Peyer's patch (tissue), 4 donors: ENCODE results near the gene RHBG. TPM values are rescaled to one million over a fixed set of nuclear protein-coding genes. Genes with fewer than 3 reads are reported as not detected.

Experiments
- DNase-seq, 3 donors: peaks; one replicate each; pipeline ENCODE4 v3.0.0-alpha.2; 2017 to 2019
- H3K27ac ChIP-seq, 4 donors: fragments of 200-600 bp; sonication (generic); one replicate each; pipeline ENCODE4 v1.5.1; 2016 to 2019
- H3K27me3 ChIP-seq, 2 donors: fragments of 200-600 bp; sonication (generic); one replicate each; pipeline ENCODE4 v1.5.1; 2019
- H3K36me3 ChIP-seq, 3 donors: fragments of 200-600 bp; sonication (generic); one replicate each; pipeline ENCODE4 v1.5.1; 2016 to 2019
- H3K4me1 ChIP-seq, 4 donors: fragments of 200-600 bp; sonication (generic); one replicate each; pipeline ENCODE4 v1.5.1; 2016 to 2019
- H3K4me3 ChIP-seq, 4 donors: fragments of 200-600 bp; sonication (generic); 1 replicate in 3 of 4; 2 replicates in 1 of 4; pipeline ENCODE4 v1.5.1; 2016 to 2019; ENCODE audit warnings: mild to moderate bottlenecking in 1 of 4
- H3K9me3 ChIP-seq, 4 donors: fragments of 200-600 bp; sonication (generic); one replicate each; pipeline ENCODE4 v1.5.1; 2016 to 2019; ENCODE audit warnings: mild to moderate bottlenecking in 1 of 4
- POLR2A ChIP-seq, 2 donors: fragments of 450-650 bp; IDR thresholded peaks; one replicate each; pipeline ENCODE4 v1.5.1; 2017; ENCODE audit warnings: antibody characterized with exemption in 2 of 2, mild to moderate bottlenecking in 2 of 2, moderate library complexity in 2 of 2
- total RNA-seq, 4 donors: library from RNA; depleted of rRNA; stranded (reverse); fragments of >200 nt; gene quantifications; one replicate each; pipeline ENCODE4 v1.1.0, GENCODE V29; 2016
- TF ChIP-seq, protein P1 (sequence below), 6 experiments: fragments of 450-650 bp in 4 of 6; fragments of 200-600 bp in 2 of 6; sonication (generic) in 1 of 6; IDR thresholded peaks; one replicate each; pipeline ENCODE4 v1.5.1; 2017 to 2019; ENCODE audit warnings: antibody characterized with exemption in 6 of 6, mild to moderate bottlenecking in 3 of 6, moderate library complexity in 1 of 6

RHBG gene
- total RNA-seq, 4 donors from 2014 or later = 3.1 TPM; not detected in 3

GRCh38 chr1:156412653-156413321, 43.8 kb downstream of the RHBG start:
- TF ChIP-seq, protein P1, sequence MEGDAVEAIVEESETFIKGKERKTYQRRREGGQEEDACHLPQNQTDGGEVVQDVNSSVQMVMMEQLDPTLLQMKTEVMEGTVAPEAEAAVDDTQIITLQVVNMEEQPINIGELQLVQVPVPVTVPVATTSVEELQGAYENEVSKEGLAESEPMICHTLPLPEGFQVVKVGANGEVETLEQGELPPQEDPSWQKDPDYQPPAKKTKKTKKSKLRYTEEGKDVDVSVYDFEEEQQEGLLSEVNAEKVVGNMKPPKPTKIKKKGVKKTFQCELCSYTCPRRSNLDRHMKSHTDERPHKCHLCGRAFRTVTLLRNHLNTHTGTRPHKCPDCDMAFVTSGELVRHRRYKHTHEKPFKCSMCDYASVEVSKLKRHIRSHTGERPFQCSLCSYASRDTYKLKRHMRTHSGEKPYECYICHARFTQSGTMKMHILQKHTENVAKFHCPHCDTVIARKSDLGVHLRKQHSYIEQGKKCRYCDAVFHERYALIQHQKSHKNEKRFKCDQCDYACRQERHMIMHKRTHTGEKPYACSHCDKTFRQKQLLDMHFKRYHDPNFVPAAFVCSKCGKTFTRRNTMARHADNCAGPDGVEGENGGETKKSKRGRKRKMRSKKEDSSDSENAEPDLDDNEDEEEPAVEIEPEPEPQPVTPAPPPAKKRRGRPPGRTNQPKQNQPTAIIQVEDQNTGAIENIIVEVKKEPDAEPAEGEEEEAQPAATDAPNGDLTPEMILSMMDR (IDR thresholded peaks at IDR 0.05) = no peak
- TF ChIP-seq POLR2A (IDR thresholded peaks at IDR 0.05) = no peak
- Histone ChIP-seq H3K4me1 (no peaks in the 10 kb centered on the region), H3K4me3 (no peak overlapping the region), H3K27ac (no peak overlapping the region), H3K36me3 (no peaks in the 10 kb centered on the region), H3K27me3 (no peaks in the 10 kb centered on the region), H3K9me3 (no peaks in the 10 kb centered on the region)
- DNase-seq = peak in 1 of 3 donors; percentile 19

DNA sequence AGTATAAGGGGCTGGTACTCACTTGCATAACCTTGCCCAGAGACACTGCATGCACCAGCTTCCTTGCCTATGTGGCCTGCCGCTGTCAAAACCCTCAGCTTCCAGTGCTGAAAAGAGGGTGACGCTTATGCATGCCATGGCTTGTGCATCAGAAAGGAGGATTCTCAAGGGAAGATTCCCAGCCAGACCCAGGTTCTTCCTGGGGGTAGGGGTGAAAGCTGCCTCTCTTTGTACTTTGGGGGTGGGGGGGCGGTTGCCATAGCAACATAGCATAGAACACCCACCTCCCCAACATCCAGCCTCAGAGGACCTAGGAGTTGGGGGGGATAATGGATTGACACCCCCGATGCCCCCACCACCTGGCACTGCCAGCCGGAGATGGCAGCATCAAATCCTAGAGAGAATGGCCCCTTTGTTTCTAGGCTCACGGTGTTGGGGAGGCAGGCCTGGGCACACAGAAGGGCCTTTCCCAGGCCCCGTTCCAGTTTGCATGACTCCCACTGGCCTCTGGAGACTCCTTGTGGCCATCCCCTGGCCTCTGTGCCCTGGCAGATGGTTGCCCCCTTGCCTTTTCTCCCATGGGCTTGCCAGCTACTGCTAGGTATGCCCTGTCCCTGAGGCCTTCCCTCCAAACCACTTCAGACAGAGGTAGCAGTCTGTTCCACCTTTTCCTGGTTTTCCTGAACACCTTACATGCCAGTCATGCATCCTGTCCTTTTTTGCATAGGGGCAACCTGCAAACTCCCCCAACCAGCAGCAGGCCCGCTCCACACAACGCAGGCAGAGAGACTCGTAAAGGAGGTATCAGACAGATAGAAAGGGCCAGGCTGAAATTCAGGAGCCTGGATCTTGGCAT, 44.6 kb downstream of the RHBG start:
- Histone ChIP-seq H3K4me1 (no peaks in the 10 kb centered on the region), H3K9me3 (no peaks in the 10 kb centered on the region), H3K36me3 (no peaks in the 10 kb centered on the region), H3K27me3 (no peaks in the 10 kb centered on the region), H3K4me3 (no peak overlapping the region), H3K27ac (no peak overlapping the region)
- peak in 1 of 3 donors; percentile 32 for DNase-seq
- no peak for TF ChIP-seq POLR2A (IDR thresholded peaks at IDR 0.05)
- TF ChIP-seq, protein P1 (IDR thresholded peaks at IDR 0.05) = no peak

DNA sequence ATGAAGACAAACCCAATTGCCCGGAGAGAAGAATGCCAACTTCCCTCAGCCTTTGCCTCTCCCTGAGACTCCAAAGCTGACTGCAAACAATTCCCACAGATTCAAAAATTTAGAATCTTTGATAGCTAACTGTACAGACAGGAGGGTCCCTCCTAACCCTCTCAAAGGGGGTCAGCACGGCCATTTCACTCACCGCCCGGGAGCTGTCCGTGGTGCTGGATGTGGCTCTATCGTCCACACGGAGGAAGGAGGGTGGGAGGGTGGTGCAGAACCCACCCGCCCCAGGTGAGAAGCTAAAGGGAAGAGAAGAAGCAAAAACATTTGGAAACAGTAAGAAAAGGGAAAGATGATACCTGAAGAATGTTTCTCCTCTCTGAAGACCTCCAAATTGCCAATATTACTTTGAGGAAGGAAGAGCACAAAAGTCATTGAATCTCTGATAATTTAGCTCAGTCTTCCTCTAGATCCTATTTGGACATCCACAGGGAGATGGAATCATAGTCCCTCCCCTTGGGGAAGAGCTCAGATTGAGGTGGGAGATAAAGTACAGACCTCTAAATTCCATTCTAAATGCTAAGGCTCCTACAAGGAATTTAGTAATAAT, 45.6 kb downstream of the RHBG start:
- Histone ChIP-seq H3K27me3 (peaks cover 0 to 5% of the 10 kb centered on the region in 2 donors), H3K4me1 (no peaks in the 10 kb centered on the region), H3K36me3 (no peaks in the 10 kb centered on the region), H3K4me3 (no peak overlapping the region), H3K27ac (no peak overlapping the region), H3K9me3 (no peaks in the 10 kb centered on the region)
- TF ChIP-seq, protein P1 (IDR thresholded peaks at IDR 0.05) = no peak
- TF ChIP-seq POLR2A (IDR thresholded peaks at IDR 0.05) = no peak
- peak in 1 of 3 donors; percentile 9 for DNase-seq

- Histone ChIP-seq H3K9me3 (no peaks in the 10 kb centered on the region), H3K36me3 (no peaks in the 10 kb centered on the region), H3K4me3 (no peak overlapping the region), H3K27me3 (peaks cover 0 to 29% of the 10 kb centered on the region in 2 donors), H3K4me1 (peaks cover 6 to 23% (median 16%) of the 10 kb centered on the region in 4 donors), H3K27ac (no peak overlapping the region)
- DNase-seq = no peak
- no peak for TF ChIP-seq POLR2A (IDR thresholded peaks at IDR 0.05)
- TF ChIP-seq, protein P1 (IDR thresholded peaks at IDR 0.05) = no peak
Observed at GRCh38 chr1:156416993-156417392, 48.0 kb downstream of the RHBG start.

DNA sequence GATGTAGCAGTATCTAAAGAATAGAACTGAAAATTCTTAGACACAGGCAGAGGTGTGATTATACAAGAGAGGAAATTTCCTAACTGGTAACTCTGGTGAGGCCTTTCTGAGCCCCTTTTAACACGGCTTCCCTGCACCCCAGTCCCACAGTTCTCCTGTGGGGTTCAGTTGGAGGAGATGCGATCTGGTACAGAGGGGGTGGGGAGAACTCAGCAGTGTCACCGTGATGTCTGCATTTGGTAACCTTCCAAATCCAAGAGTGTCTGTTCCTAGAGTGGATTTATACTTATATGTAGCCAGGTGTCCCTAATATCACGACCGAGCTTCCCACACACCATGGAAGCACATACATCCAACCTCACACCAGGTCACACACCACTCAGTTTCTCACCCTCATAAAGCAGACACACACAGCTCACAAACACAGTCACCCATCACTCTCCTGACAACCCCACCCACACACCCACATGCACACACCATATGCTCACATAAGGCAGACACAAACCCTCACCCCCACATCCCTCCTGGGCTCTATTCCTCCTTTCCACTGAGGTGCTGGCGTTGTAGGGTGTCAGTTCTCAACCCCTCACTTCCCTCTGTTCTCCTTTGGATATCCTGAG, 48.5 kb downstream of the RHBG start:
- H3K9me3 ChIP-seq = no peaks in the 10 kb centered on the region
- no peak overlapping the region for H3K27ac ChIP-seq
- no peak overlapping the region for H3K4me3 ChIP-seq
- peaks cover 6 to 24% (median 16%) of the 10 kb centered on the region in 4 donors for H3K4me1 ChIP-seq
- TF ChIP-seq, protein P1 (IDR thresholded peaks at IDR 0.05) = no peak
- TF ChIP-seq POLR2A (IDR thresholded peaks at IDR 0.05) = no peak
- no peaks in the 10 kb centered on the region for H3K36me3 ChIP-seq
- DNase-seq = no peak
- H3K27me3 ChIP-seq = peaks cover 0 to 30% of the 10 kb centered on the region in 2 donors
